Inflammatory macrophage (primary cell): ENCODE results near the gene ISYNA1.

Experiments used
- DNase-seq, 2 donors: peaks; one replicate each; pipeline ENCODE4 v3.0.0-alpha.2; 2020 to 2022

Gene ISYNA1

GRCh38 chr19:18430417-18431144 is 7.4 kb downstream of the ISYNA1 start:
- no peak for DNase-seq

GRCh38 chr19:18429717-18430416 is 8.1 kb downstream of the ISYNA1 start:
- DNase-seq = no peak

DNA sequence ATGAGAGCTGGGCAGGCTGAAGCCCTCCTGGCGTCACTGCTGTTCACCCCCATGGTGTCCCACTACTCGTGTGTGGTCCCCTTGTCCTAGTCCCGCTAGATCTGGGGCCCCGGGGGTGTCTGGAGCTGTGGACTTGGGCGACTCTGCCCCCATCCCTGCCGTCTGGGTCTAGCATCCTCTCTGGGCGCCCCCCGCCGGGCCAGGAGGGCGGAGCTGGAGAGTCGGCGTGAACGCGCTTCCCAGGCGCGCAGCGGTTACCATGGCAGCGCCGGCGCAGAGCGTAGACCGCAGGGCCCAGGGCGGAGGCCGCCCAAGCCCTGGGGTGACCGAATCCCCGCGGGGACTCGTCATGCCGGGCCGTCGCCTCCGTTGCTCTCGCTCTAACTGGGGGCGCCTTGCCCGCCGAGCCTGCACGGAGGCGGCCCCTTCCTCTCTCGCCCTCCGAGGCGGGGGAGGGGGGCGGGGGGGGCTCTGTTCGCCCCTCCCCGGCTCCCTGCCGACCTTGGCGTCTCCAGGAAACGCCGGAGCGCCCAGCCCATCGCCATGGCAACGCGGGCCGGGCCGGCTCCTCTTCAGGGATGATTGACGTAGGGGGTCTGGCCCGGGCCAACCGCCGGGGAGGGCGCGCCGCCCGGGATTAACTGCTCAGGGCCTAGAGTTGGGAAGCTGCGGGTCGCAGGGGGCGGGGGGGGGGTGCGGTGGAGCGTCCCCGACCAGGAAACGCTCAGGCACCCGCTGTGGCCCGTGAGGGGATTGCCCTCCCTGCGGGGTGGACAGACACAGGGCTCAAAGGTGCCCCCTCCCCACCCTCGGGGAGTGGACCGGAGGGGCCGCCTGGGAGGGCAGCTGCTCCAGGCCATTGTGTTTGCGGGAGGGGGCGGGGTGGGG is 8.9 kb downstream of the ISYNA1 start:
- DNase-seq = peak; percentile 73 to 79

DNA sequence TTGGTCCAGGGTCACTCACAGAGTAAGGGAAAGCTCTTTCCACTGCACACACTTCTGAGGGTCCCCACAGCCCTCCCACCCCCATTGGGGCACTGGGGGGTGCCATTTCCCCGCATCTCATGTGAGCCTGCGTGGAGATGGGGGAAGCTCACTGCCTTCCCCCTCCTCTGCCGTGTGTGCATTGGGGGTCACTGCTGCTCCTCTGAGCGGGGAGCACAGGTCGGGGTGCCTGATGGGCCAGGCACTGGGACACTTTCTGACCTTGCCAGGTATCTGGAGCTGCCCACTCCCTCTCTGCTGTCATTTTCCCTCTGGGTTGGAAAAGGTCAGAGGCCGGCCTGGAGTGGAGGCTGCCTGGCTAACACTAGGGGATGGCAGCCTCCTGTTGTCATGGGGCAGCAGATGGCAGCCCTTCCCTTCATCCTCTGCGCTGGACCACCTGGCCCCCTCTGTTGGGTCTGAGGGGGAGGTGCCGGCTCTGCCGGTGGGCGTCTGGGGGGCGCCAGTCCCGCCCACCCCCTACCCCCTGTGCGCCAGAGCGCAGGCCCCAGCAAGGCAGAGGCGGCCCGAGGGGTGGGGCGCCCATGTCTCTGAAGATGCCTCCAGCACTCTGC is 9.7 kb downstream of the ISYNA1 start:
- DNase-seq = no peak

- no peak for DNase-seq
Measured at GRCh38 chr19:18427743-18428113, 10.2 kb downstream of the ISYNA1 start.

- no peak for DNase-seq
Measured at GRCh38 chr19:18427080-18427742, 10.7 kb downstream of the ISYNA1 start.

GRCh38 chr19:18426416-18426767 is 11.5 kb downstream of the ISYNA1 start:
- no peak for DNase-seq

GRCh38 chr19:18425515-18426415 is 12.2 kb downstream of the ISYNA1 start:
- no peak for DNase-seq

DNA sequence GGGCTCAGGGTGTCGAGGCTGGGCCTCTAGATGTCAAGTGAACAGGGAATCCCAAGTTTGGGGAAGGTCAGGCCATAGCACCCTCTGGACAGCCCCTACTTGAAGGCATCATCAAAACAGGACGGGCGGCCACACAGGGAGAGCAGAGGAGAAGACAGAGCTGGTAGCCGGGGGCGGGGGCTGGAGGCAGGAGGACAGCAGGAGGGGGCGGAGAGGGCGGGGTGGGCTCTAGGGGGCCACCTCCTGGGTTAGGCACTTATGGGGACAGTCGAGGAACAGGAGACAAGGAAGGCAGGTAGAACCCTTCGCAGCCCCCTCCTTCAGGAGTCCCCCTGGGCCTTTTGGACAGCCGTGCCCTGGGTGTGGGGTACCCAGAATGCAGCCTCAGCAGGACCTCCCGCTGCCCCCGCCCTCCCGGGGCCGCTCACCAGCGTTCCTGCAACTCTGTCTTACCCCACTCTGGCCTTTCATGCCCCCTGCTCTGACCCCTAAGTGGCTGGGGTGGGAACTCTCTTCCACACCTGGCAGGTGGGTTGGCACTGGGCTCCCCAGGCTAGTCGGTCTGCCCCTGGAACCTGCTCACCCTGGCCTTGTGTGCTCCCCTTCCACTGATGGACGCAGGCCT is 12.9 kb downstream of the ISYNA1 start:
- no peak for DNase-seq

GRCh38 chr19:18424122-18424889 is 13.6 kb downstream of the ISYNA1 start:
- DNase-seq = no peak

- no peak for DNase-seq
Measured at GRCh38 chr19:18423258-18424020, 14.5 kb downstream of the ISYNA1 start.

DNA sequence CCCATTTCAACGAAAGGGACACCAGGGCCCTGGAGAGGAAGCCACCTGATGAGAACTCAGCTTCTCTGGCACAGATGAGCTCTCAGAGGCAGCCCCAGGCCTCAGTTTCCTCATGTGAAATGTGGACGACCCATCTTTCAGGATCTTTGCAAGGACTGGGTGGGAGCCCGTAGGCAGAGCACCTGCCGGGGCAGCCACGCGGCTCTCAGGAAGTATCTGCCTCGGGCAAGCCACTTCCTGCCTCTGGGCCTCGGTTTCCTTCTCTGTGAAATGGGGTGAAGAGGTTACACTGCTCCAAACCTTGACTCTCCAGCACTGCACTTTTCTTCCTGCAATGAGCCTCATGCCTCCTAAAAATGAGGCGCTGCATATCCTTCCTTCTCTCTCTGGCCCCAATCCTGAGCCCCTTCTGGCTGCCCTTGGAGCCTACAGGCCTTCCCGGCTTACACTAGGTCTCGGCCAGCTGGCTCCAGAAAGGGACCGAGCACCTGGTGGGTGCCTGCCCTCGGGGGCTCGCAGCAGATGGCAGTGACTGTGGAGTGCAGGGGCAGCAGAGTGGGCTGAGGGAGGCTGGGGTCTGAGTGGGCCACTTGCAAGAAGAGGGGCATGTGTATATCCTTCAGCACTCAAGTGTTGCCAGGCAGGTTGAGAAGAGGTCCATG is 15.3 kb downstream of the ISYNA1 start:
- no peak for DNase-seq

DNA sequence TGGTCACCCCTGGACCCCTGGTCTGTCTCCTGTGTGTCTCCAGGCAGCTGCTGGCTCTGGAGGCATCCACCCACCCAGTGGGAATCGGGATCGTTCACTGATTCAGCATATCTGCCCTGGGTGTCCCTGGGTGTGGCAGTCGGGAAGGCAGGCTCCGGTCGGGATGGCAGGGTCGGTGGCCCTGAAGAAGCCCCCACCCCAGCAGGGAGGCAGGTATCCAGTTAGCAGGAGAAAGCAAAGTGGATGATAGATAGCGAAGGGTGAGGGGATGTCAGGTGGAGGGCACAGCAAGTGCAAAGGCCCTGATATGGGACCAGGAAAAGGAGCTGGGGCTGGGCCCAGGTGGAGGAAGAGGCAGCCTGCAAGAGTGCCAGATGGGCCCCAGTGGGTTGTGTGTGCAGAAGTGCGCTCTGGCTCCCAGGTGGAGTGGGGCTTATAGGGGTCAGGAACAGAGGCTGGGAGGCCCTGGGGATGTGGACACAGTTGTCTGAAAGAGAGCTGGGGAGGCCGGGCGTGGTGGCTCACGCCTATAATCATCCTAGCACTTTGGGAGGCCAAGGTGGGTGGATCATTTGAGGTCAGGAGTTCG is 16.5 kb downstream of the ISYNA1 start:
- no peak for DNase-seq

GRCh38 chr19:18420930-18421329 is 17.0 kb downstream of the ISYNA1 start:
- no peak for DNase-seq

GRCh38 chr19:18419699-18420460 is 18.1 kb downstream of the ISYNA1 start:
- no peak for DNase-seq

- peak; percentile 74 to 80 for DNase-seq
Measured at GRCh38 chr19:18419195-18419698, 18.7 kb downstream of the ISYNA1 start, which contains the start of gene SSBP4. SSBP4 (plus strand) TSS chr19:18419398; CDS start chr19:18419649, 251 bp downstream.
